ENCODE results near the gene PRKCB. TPM values are rescaled to one million over a fixed set of nuclear protein-coding genes. Genes with fewer than 3 reads are reported as not detected.

Gene PRKCB
- total RNA-seq, 2 donors from 2014 or later: 2.9 to 28.6 TPM

DNA sequence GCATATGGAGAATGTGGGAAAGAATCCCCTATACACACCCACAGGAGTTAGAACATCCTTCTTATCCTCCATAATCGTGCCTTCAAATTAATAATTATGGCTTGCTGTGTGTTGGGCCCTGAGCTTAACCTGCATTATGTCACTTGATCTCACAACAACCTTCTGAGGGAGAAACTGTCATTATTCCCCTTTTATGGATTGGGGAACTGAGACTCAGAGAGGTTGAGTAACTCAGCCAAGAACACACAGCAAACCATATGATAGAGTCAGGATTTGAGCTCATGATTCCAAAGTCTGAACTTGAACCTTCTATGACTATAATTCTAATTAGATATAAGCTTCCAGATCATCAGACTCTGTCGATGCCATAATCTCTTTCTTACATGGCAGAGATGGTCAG is 306.1 kb downstream of the PRKCB start:
- 96% methylated on average over 2 of the region's 2 CpGs for WGBS
- no peak for DNase-seq (ENCODE audit: low spot score)
- H3K36me3 ChIP-seq: no peaks in the 10 kb centered on the region
- H3K4me3 ChIP-seq: no peak overlapping the region
- H3K9me3 ChIP-seq: no peaks in the 10 kb centered on the region
- intact Hi-C loops (cut with DNase I): no loop called here
- TF ChIP-seq, protein P1, sequence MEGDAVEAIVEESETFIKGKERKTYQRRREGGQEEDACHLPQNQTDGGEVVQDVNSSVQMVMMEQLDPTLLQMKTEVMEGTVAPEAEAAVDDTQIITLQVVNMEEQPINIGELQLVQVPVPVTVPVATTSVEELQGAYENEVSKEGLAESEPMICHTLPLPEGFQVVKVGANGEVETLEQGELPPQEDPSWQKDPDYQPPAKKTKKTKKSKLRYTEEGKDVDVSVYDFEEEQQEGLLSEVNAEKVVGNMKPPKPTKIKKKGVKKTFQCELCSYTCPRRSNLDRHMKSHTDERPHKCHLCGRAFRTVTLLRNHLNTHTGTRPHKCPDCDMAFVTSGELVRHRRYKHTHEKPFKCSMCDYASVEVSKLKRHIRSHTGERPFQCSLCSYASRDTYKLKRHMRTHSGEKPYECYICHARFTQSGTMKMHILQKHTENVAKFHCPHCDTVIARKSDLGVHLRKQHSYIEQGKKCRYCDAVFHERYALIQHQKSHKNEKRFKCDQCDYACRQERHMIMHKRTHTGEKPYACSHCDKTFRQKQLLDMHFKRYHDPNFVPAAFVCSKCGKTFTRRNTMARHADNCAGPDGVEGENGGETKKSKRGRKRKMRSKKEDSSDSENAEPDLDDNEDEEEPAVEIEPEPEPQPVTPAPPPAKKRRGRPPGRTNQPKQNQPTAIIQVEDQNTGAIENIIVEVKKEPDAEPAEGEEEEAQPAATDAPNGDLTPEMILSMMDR (IDR thresholded peaks at IDR 0.05): no peak
- TF ChIP-seq POLR2AphosphoS5 (IDR thresholded peaks at IDR 0.05) (no peak), POLR2A (IDR thresholded peaks at IDR 0.05) (no peak)
- no peak overlapping the region for H3K27ac ChIP-seq
- no peaks in the 10 kb centered on the region for H3K27me3 ChIP-seq (replicated peaks; ENCODE audit: insufficient read depth)
- no peaks in the 10 kb centered on the region for H3K4me1 ChIP-seq (replicated peaks)

- intact Hi-C loops (cut with DNase I): no loop called here
- no peak overlapping the region for H3K27ac ChIP-seq
- H3K27me3 ChIP-seq (replicated peaks; ENCODE audit: insufficient read depth): no peaks in the 10 kb centered on the region
- H3K9me3 ChIP-seq: no peaks in the 10 kb centered on the region
- H3K36me3 ChIP-seq: no peaks in the 10 kb centered on the region
- H3K4me3 ChIP-seq: no peak overlapping the region
- TF ChIP-seq POLR2A (IDR thresholded peaks at IDR 0.05) (no peak), POLR2AphosphoS5 (IDR thresholded peaks at IDR 0.05) (no peak)
- TF ChIP-seq, protein P1 (IDR thresholded peaks at IDR 0.05): no peak
- no peaks in the 10 kb centered on the region for H3K4me1 ChIP-seq (replicated peaks)
- DNase-seq (ENCODE audit: low spot score): no peak
- WGBS: 98% methylated on average over 3 of the region's 3 CpGs
Measured at GRCh38 chr16:24145927-24146326, 310.1 kb downstream of the PRKCB start.

GRCh38 chr16:24146518-24146917 is 310.7 kb downstream of the PRKCB start:
- DNase-seq (ENCODE audit: low spot score): no peak
- Histone ChIP-seq H3K4me3 (no peak overlapping the region), H3K27me3 (replicated peaks; ENCODE audit: insufficient read depth) (no peaks in the 10 kb centered on the region), H3K27ac (no peak overlapping the region), H3K9me3 (no peaks in the 10 kb centered on the region), H3K36me3 (no peaks in the 10 kb centered on the region), H3K4me1 (replicated peaks) (no peaks in the 10 kb centered on the region)
- WGBS: 58% methylated on average over 7 of the region's 7 CpGs
- TF ChIP-seq POLR2AphosphoS5 (IDR thresholded peaks at IDR 0.05) (no peak), POLR2A (IDR thresholded peaks at IDR 0.05) (no peak)
- TF ChIP-seq, protein P1 (IDR thresholded peaks at IDR 0.05): no peak
- intact Hi-C loops (cut with DNase I): no loop called here

- WGBS: 63% methylated on average over 3 of the region's 3 CpGs
- TF ChIP-seq POLR2A (IDR thresholded peaks at IDR 0.05): no peak
- TF ChIP-seq, protein P1 (IDR thresholded peaks at IDR 0.05): no peak
- no peak for TF ChIP-seq POLR2AphosphoS5 (IDR thresholded peaks at IDR 0.05)
- H3K4me3 ChIP-seq: no peak overlapping the region
- H3K4me1 ChIP-seq (replicated peaks): no peaks in the 10 kb centered on the region
- no peaks in the 10 kb centered on the region for H3K36me3 ChIP-seq
- intact Hi-C loops (cut with DNase I): no loop called here
- H3K27ac ChIP-seq: no peak overlapping the region
- DNase-seq (ENCODE audit: low spot score): no peak
- H3K9me3 ChIP-seq: no peaks in the 10 kb centered on the region
- H3K27me3 ChIP-seq (replicated peaks; ENCODE audit: insufficient read depth): no peaks in the 10 kb centered on the region
Measured at GRCh38 chr16:24149102-24149501, 313.3 kb downstream of the PRKCB start.

- H3K4me3 ChIP-seq: no peak overlapping the region
- no peaks in the 10 kb centered on the region for H3K27me3 ChIP-seq (replicated peaks; ENCODE audit: insufficient read depth)
- H3K36me3 ChIP-seq: no peaks in the 10 kb centered on the region
- intact Hi-C loops (cut with DNase I): loop anchor here (10.0 kb wide), 1 partner anchor 55 kb away; no protein-coding TSS in a partner anchor
- H3K9me3 ChIP-seq: no peaks in the 10 kb centered on the region
- no peak overlapping the region for H3K27ac ChIP-seq
- WGBS: 78% methylated on average over 2 of the region's 2 CpGs
- no peak for DNase-seq (ENCODE audit: low spot score)
- TF ChIP-seq POLR2A (IDR thresholded peaks at IDR 0.05) (no peak), POLR2AphosphoS5 (IDR thresholded peaks at IDR 0.05) (no peak)
- TF ChIP-seq, protein P1 (IDR thresholded peaks at IDR 0.05): no peak
- H3K4me1 ChIP-seq (replicated peaks): no peaks in the 10 kb centered on the region
Measured at GRCh38 chr16:24150282-24150681, 314.5 kb downstream of the PRKCB start.
